Hepatocyte (in vitro differentiated cells): Measurements from ENCODE around the gene PLA2G4C.

Experiments used
- CTCF ChIP-seq: fragments of 200-600 bp; sonication (generic); IDR thresholded peaks from 2 replicates; pipeline ENCODE4 v1.5.1; 2016; ENCODE audit warnings: antibody characterized with exemption, mild to moderate bottlenecking; ENCODE audit not compliant: poor library complexity
- EZH2phosphoT487 ChIP-seq: fragments of 200-600 bp; sonication (generic); IDR thresholded peaks from one replicate; pipeline ENCODE4 v1.6.1; 2018; ENCODE audit warnings: antibody characterized with exemption, mild to moderate bottlenecking, low read depth, moderate library complexity; ENCODE audit not compliant: unreplicated experiment, severe bottlenecking

GRCh38 chr19:48154003-48154402 is 43.4 kb upstream of the PLA2G4C start:
- TF ChIP-seq CTCF, result no peak
- no peak for TF ChIP-seq EZH2phosphoT487
